ENCODE measurements around the gene SAPCD1.

DNA sequence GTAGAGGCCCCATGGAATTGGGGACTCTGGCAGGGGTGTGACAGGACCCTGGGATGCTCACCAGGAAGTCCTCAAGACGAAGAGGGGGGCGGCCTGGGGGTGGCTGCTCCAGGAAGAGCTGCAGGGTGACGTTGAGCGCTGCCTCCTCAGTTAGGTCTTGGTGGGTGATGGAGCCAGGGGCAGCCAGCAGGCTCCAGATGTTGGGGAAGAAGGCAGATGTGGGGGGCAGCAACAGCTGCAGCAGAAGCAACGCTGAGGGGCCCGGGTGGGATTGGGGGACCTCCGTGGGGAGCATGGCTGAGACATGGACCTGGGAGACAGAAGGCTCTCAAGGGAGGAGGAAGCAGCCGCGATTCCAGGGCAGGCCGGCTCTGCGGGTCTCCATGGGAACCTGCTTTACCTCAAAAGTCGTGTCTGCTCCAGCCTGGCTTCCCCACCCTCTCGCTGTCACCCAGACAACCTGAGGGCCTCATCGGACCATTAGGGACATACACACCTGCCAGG is 14.1 kb downstream of the SAPCD1 start:
- TF ChIP-seq POLR2AphosphoS5 (IDR thresholded peaks at IDR 0.05; ENCODE audit: low read depth, low read length) = no peak
- TF ChIP-seq EZH2phosphoT487 (IDR thresholded peaks at IDR 0.05; ENCODE audit: borderline replicate concordance) = no peak
- TF ChIP-seq, protein P1, sequence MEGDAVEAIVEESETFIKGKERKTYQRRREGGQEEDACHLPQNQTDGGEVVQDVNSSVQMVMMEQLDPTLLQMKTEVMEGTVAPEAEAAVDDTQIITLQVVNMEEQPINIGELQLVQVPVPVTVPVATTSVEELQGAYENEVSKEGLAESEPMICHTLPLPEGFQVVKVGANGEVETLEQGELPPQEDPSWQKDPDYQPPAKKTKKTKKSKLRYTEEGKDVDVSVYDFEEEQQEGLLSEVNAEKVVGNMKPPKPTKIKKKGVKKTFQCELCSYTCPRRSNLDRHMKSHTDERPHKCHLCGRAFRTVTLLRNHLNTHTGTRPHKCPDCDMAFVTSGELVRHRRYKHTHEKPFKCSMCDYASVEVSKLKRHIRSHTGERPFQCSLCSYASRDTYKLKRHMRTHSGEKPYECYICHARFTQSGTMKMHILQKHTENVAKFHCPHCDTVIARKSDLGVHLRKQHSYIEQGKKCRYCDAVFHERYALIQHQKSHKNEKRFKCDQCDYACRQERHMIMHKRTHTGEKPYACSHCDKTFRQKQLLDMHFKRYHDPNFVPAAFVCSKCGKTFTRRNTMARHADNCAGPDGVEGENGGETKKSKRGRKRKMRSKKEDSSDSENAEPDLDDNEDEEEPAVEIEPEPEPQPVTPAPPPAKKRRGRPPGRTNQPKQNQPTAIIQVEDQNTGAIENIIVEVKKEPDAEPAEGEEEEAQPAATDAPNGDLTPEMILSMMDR (IDR thresholded peaks at IDR 0.05 in 2 of 3, conservative IDR thresholded peaks at IDR 0.05 in 1 of 3; ENCODE audit: borderline replicate concordance in 1 of 3, insufficient read depth in 1 of 3, low read depth in 2 of 3, low read length in 2 of 3) = no peak
- no peak for TF ChIP-seq SIN3A (IDR thresholded peaks at IDR 0.05; ENCODE audit: low read depth)
- TF ChIP-seq EZH2 (IDR thresholded peaks at IDR 0.05) = no peak
- TF ChIP-seq, protein P2, sequence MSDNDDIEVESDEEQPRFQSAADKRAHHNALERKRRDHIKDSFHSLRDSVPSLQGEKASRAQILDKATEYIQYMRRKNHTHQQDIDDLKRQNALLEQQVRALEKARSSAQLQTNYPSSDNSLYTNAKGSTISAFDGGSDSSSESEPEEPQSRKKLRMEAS (IDR thresholded peaks at IDR 0.05) = no peak
- no peak for TF ChIP-seq SP1 (IDR thresholded peaks at IDR 0.05; ENCODE audit: low read depth)
- TF ChIP-seq EGR1 (IDR thresholded peaks at IDR 0.05; ENCODE audit: low read depth) = no peak
- no peak for TF ChIP-seq CEBPB (IDR thresholded peaks at IDR 0.05; ENCODE audit: low read depth)
- TF ChIP-seq, protein P3, sequence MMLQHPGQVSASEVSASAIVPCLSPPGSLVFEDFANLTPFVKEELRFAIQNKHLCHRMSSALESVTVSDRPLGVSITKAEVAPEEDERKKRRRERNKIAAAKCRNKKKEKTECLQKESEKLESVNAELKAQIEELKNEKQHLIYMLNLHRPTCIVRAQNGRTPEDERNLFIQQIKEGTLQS (IDR thresholded peaks at IDR 0.05) = no peak
- TF ChIP-seq FOSL1 (IDR thresholded peaks at IDR 0.05; ENCODE audit: low read depth) = no peak

All from HCT116 (cell line).